Stimulated activated CD8-positive, alpha-beta memory T cell treated with anti-CD3 and anti-CD28 coated beads, Interleukin-7, amount 100 ng/mL, for 1 hour (primary cell): ENCODE results near the gene PHF21B.

Experiments
- DNase-seq, 2 donors: peaks; one replicate each; pipeline ENCODE4 v3.0.0-alpha.2; 2020; ENCODE audit warnings: low read depth in 2 of 2

Gene PHF21B

GRCh38 chr22:44840611-44841322, 169.0 kb downstream of the PHF21B start:
- DNase-seq, result no peak

GRCh38 chr22:44839721-44840120, 170.1 kb downstream of the PHF21B start:
- DNase-seq, result no peak

- no peak for DNase-seq
These were observed 170.7 kb downstream of the PHF21B start for GRCh38 chr22:44839061-44839460.

GRCh38 chr22:44838316-44839016, 171.3 kb downstream of the PHF21B start:
- no peak for DNase-seq

- DNase-seq, result no peak
These were observed 172.3 kb downstream of the PHF21B start for GRCh38 chr22:44837481-44837880.

- no peak for DNase-seq
These were observed 175.7 kb downstream of the PHF21B start for GRCh38 chr22:44834065-44834464.

GRCh38 chr22:44831885-44832284, 177.9 kb downstream of the PHF21B start:
- DNase-seq, result no peak
